ENCODE results near the gene DRAP1.
"Not testable (repeated sequence)": the region's sequence is repeated elsewhere in the genome, so short reads cannot be mapped to it uniquely, and the experiment has no call there.

The DRAP1 gene

DNA sequence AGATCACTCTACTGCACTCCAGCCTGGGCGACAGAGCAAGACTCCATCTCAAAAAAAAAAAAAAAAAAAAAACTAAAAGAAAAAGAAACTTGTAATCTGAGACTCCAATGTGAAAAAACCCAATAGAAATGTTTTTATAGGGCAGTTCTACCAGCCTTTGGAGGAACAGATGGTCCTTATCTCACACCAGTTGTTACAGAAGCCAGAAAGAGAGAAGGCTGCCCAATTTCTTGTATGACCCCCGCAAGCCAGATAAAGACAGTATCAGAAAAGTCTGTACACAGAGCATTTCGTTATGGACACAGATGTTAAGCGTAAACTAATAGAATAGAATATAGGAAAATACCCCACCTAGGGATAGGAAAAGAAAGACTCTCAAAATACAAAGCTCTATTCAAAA lies 14.8 kb downstream of the DRAP1 start:
- no peak for DNase-seq

DNA sequence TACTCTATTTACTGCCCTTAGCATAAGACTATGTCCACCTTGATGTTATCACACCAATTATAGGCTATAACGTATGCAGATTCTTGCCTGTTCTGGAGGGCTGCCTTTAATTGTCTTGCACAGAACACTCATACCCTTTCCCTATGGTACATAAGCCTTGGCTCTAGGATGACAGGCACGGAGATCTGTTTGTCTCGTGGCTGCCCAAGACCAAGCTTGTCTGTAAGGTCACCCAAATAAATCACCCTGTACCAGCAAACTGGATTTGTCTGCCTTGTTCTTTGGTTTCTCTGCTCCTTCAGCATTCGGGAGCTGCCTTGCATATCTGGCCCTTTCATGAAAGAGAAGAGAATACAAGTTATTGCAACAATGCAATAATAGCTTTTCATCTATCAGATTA lies 18.5 kb downstream of the DRAP1 start:
- DNase-seq: no peak

DNA sequence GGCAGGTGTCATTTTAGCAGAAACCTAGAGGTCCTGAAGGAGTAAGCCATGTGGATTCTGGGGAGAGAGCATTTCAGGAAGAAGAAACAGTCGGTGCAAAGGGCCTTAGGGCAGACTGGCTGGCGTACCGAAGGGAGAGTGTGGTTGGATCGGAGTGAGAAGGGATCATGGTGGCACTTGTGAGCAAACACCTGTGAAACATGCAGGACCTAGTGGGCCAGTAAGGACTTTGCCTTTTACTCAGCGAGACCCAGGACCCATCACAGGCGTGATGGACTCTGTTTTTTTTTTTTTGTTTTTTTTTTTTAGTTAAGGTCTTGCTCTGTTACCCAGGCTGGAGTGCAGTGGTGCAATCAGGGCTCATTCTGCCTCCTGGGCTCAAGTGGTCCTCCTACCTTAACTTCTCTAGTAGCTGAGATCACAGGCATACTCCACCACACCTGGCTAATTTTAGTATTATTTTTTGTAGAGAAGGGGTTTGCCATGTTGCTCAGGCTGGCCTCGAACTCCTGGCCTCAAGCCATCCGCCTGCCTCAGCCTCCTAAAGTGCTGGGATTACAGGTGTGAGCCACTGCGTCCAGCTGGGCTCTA lies 22.6 kb downstream of the DRAP1 start:
- DNase-seq: no peak

GRCh38 chr11:65942531-65942930 lies 23.3 kb downstream of the DRAP1 start:
- DNase-seq: no peak

DNA sequence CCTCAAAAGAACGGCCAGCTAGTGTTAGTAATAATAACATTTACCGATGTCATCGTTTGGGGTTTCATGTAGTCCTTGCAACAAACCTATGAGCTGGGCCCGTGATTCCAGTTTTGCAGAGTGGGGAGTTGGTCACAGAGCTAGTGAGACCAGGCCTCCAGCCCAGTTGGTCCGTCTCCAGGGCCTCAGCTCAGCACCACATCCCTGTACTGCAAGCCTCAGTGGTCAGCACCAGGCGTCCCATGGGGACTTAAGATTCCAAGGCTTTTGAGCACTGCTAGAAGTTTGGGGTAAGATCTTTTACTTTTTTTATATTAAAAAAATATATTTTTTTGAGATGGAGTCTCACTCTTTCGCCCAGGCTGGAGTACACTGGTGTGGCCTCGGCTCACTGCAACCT lies 25.0 kb downstream of the DRAP1 start:
- no peak for DNase-seq

GRCh38 chr11:65944767-65945166 lies 25.5 kb downstream of the DRAP1 start:
- no peak for DNase-seq

GRCh38 chr11:65945430-65945911 lies 26.2 kb downstream of the DRAP1 start, which contains the start of gene TSGA10IP:
Gene TSGA10IP (plus strand): TSS chr11:65945480. CDS start chr11:65945676, 196 bp downstream.
- no peak for DNase-seq

DNA sequence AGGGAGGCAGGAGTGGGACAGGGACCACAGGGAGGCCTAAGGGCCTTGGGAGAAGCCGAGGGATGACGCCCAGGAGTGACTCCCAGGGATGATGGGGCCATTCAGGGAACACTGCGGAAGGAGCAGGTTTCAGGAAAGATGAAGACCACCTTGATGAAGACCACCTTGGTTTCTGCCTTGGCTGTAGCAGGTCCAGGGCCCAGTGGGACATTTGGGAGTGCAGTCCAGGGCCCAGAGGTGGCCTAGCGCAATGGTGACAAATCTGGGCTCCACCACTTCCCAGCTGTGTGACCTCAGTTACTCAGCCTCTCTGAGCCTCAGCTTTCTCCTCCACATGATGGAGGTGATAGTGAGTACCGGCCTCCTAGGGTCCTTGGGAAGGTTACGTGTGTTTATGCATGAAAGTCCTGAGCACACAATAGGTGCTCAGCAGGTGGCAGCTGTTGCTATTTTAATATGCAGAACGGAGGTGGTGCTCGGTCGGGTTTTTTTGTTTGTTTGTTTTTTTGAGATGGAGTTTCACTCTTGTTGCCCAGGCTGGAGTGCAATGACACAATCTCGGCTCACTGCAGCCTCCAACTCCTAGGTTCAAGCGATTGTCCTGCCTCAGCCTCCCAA lies 26.8 kb downstream of the DRAP1 start:
- DNase-seq: no peak

DNA sequence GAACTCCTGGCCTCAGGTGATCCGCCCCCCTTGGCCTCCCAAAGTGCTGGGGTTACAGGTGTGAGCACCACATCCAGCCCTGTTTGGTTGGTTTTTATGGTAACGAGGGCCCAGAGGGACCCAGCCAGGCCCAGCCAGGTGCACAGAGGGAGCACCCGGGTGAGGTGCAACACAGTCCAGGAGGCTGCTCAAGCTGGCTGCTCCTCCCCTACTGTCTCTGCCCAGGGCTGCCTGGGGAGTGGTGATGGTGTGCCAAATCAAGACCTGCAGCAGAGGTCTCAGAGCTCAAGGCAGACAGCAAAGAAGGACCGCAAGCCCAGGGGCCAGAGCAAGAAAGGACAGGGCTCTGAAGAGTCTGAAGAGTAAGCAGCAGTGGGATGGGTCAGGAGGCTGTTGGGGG lies 27.4 kb downstream of the DRAP1 start:
- no peak for DNase-seq

DNA sequence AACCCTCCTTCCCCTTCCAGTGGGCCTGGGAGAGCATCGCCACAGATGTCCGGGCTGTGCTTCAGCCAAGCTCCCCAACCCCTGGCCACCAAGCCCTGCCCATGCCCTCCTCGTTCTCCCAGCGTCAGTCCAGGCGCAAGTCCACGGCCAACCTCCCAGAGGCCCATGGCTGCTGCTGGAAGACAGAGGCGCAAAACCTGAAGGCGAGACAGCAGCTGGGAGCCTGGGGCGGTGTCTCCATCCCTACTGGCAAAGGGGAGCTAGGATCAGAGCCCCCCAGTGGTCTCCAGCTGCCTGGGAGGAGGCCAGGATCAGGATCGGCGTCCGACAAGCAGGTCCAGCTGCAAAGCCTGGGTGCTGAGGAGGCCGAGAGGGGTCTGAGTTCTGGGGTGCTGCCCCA lies 27.9 kb downstream of the DRAP1 start:
- DNase-seq: no peak

DNA sequence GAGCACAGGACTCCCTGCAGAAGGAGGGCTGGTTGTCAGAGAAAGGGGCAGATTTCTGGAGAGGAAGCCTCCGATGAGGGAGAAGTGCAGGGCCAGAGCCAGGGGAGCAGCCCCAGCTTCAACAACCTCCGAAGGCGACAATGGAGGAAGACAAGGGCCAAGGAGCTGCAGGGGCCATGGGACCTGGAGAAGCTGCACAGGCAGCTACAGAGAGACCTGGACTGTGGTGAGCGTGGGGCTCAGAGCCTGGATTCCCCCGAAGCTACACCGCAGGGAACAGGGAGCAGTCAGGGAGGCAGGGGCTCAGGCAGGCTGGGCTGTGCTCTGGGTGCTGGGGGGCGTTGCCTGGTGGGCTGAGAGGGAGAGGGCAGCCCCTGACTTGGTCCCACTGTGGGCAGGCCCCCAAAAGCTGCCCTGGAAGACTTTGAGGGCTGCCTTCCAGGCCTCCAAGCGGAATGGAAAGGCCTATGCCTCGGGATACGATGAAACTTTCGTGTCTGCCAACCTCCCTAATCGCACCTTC lies 28.4 kb downstream of the DRAP1 start:
- no peak for DNase-seq

- DNase-seq: not testable (repeated sequence)
Measured at GRCh38 chr11:65950711-65951110, 31.5 kb downstream of the DRAP1 start.

- not testable (repeated sequence) for DNase-seq
Measured at GRCh38 chr11:65951641-65952040, 32.4 kb downstream of the DRAP1 start.

DNA sequence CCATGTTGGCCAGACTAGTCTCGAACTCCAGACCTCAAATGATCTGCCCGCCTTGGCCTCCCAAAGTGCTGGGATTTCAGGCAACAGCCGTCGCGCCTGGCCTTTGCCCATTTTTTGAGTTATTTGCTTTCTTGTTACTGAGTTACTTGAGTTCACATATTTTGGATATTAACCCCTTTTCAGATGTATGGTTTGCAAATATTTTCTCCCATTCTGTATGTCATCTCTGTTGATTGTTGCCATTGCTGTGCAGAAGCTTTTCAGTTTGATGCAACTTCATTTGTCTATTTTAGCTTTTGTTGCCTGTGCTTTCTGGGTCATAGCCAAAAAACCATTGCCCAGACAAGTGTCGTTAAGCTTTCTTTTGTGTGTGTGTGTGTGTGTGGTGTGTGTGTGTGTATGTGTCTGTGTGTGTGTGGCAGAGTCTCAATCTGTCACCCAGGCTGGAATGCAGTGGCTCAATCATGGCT lies 32.9 kb downstream of the DRAP1 start:
- no peak for DNase-seq

DNA sequence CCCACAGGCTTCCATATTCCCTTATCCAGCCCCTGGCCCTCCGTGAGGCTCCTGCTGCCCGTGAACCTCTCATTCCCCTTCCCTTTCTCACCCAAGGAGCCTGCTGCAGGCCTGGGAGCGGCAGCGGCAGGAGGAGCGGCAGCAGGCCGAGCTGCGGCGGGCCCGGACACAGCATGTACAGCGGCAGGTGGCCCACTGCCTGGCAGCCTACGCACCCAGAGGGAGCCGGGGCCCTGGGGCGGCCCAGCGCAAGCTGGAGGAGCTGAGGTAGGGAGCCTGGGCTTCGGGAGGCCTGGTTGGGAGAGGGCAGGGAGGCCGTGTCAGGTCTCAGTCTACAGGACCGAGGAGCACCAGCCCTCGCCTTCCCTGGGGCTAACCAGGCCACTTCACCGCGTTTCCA lies 34.2 kb downstream of the DRAP1 start:
- DNase-seq: no peak

DNA sequence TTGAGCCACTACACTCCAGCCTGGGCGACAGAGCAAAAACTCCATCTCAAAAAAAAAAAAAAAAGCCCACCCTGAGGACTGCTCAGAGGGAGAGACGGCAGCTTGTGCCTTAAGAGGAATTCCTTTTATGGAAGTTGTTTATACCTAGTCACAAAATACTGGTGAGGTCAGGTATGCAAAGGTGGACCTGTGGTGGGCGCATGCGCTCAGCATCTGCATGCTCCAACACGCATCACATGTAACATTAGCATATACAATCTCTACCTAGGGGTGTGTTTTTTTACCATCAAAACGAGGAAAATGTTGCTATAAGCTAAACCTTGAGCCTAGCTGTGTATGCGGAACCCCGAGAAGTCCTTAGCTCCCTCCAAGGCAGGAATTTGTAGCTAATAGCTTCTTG lies 35.5 kb downstream of the DRAP1 start:
- no peak for DNase-seq

DNA sequence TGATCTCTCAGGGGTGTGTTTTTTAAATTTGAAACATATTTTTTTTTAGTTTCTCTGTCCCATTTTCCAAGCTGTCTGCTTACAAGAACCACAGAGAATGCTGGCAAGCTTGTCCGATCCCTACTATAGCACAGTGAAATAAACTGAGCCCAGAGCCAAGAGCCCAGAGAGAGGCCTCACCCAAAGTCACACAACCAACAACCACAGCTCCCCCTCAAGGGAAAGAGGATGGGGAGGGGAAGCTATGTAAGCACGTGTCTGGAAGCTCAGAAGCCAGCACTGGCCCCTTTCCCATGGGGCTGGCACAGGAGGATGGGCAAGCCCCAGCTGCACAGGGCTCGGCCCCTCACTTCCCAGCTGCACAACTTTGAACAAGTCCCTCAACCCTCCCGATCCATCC lies 39.1 kb downstream of the DRAP1 start:
- no peak for DNase-seq

DNA sequence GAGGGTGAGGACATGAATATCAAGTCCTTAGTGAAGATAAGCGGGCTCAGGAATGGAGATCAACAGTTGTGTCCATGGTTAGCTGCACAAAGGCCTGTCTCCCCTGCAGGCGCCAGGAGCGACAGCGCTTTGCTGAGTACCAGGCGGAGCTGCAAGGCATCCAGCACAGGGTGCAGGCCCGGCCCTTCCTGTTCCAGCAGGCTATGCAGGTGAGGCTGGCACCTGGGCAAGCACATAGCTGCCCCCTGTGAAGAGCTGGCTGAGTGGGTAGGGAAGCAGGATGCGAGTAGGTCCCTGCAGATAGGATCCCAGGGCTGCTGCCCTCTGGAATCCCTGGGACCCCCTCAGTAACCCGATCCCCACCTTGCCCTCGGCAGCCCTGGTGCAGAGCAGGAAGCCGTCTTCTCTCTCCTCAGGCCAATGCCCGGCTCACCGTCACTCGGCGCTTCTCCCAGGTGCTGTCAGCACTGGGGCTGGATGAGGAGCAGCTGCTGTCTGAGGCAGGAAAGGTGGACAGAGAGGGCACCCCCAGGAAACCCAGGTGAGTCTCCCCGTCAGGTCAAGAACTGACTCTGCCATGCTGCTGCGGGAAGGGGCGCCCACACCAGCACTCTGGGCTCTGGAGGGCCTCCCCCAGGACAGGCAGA lies 39.7 kb downstream of the DRAP1 start:
- DNase-seq: no peak

DNA sequence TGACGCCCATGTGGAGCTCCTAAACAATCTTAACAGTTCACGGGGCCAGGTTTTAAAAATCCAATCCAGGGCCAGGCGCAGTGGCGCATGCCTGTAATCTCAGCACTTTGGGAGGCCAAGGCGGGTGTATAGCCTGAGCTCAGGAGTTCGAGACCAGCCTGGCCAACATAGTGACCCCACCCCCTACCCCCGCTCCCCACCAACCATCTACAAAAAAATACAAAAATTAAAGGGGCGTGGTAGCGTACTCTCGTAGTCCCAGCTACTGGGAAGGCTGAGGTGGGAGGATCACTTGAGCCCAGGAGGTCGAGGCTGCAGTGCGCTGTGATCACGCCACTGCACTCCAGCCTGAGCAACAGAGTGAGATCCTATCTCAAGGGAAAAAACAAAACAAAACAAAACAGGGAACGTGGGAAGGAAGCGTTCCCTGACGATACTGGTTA lies 41.6 kb downstream of the DRAP1 start:
- DNase-seq: no peak

- DNase-seq: peak; percentile 97
Measured at GRCh38 chr11:65961267-65962140, 42.3 kb downstream of the DRAP1 start, which contains the start of gene SART1. Gene SART1 (plus strand): TSS chr11:65961734. CDS start chr11:65961781, 47 bp downstream.

DNA sequence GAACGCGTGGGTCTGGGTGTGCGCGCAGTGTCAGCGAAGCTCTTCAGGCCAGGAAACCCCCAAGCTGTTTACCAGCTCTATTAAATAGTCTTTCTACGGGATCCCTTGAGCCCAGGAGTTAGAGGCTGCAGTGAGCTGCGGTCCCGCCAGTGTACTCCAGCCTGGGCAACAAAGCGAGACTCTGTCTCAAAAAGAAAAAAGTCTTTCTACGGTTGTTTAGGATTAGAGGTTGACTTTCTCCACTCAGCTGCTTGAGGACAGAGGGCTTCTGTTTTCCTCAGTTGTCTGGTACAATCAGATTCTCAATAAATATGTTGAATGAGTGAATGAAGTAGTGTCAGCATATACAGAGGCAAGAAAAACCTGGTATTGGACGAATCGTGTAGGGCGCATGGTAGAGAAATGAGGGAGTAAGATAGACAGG lies 42.9 kb downstream of the DRAP1 start:
- DNase-seq: no peak

GRCh38 chr11:65964906-65965305 lies 45.7 kb downstream of the DRAP1 start:
- no peak for DNase-seq

All from NK-92 treated with Interleukin-12 subunit alpha and Interleukin-12 subunit beta, amount 100 ng/mL, for 24 hours (cell line).